IMR-90 (cell line): ENCODE data around the gene ITIH5. TPM values are rescaled to one million over a fixed set of nuclear protein-coding genes. Genes with fewer than 3 reads are reported as not detected.

Source experiments
- ATAC-seq: fragments of 200-7000 bp; cut with Tn5 transposase; 2 replicates; pipeline ENCODE4 v1.9.1; 2020; ENCODE audit warnings: low read depth, mild to moderate bottlenecking, moderate library complexity
- BruUV-seq: library from RNA; stranded (reverse); fragments of 400-500 nt; replicated peaks from 2 replicates; lab custom pipeline; 2021; lab: Mats Ljungman, UMichigan
- CTCF ChIA-PET: fragments of 300-600 bp; formaldehyde crosslinking; extraction: SDS; loops from one replicate; lab custom pipeline; 2021; ENCODE audit warnings: antibody characterized with exemption; lab: Yijun Ruan, JAX
- POLR2A ChIA-PET: fragments of 300-600 bp; sonication (Branson Sonifier 250); formaldehyde crosslinking; loops from one replicate; lab custom pipeline; 2022; ENCODE audit warnings: antibody characterized with exemption; ENCODE audit not compliant: unreplicated experiment; lab: Charles Lee
- DNase-seq: peaks from one replicate; pipeline ENCODE4 v3.0.0; 2013
- H2AFZ ChIP-seq: replicated peaks from 2 replicates; pipeline ENCODE3; 2013; ENCODE audit warnings: low read length, mild to moderate bottlenecking; ENCODE audit not compliant: poor library complexity
- H2AK5ac ChIP-seq: 2 replicates; pipeline ENCODE4 v1.6.1; 2013; ENCODE audit warnings: low read depth, low read length, inconsistent platforms
- H2AK9ac ChIP-seq: replicated peaks from 2 replicates; pipeline ENCODE3; 2013; ENCODE audit warnings: mild to moderate bottlenecking, low read depth, low read length, moderate library complexity; ENCODE audit not compliant: poor library complexity
- H2BK120ac ChIP-seq: 2 replicates; pipeline ENCODE4 v1.6.1; 2013; ENCODE audit warnings: low read depth, low read length, inconsistent platforms
- H2BK15ac ChIP-seq: 3 replicates; pipeline ENCODE4 v1.6.1; 2013; ENCODE audit warnings: low read depth, low read length, inconsistent platforms
- H2BK20ac ChIP-seq: 2 replicates; pipeline ENCODE4 v1.6.1; 2013; ENCODE audit warnings: low read depth, mild to moderate bottlenecking, inconsistent platforms, low read length, moderate library complexity
- H2BK5ac ChIP-seq: 2 replicates; pipeline ENCODE4 v1.6.1; 2013; ENCODE audit warnings: mild to moderate bottlenecking, low read depth, low read length, inconsistent platforms; ENCODE audit not compliant: poor library complexity, severe bottlenecking
- H3K14ac ChIP-seq: replicated peaks from 2 replicates; pipeline ENCODE4 v1.6.1; 2013; ENCODE audit warnings: low read depth, low read length, inconsistent platforms
- H3K18ac ChIP-seq: 2 replicates; pipeline ENCODE4 v1.6.1; 2013; ENCODE audit warnings: low read depth, low read length, control low read depth
- H3K23ac ChIP-seq: 2 replicates; pipeline ENCODE4 v1.6.1; 2013; ENCODE audit warnings: low read depth, low read length, inconsistent platforms
- H3K27ac ChIP-seq: 2 replicates; pipeline ENCODE4 v1.5.1; 2013; ENCODE audit warnings: mild to moderate bottlenecking, control low read depth, low read length; ENCODE audit not compliant: insufficient read depth
- H3K27me3 ChIP-seq: 2 replicates; pipeline ENCODE4 v1.6.1; 2013; ENCODE audit warnings: low read length; ENCODE audit not compliant: control insufficient read depth, insufficient read depth
- H3K36me3 ChIP-seq: 2 replicates; pipeline ENCODE4 v1.6.1; 2013; ENCODE audit warnings: low read length, mixed read lengths; ENCODE audit not compliant: control insufficient read depth, insufficient read depth
- H3K4ac ChIP-seq: 2 replicates; pipeline ENCODE4 v1.6.1; 2013; ENCODE audit warnings: low read depth, low read length, inconsistent platforms
- H3K4me1 ChIP-seq: 2 replicates; pipeline ENCODE4 v1.6.1; 2013; ENCODE audit warnings: low read length, mixed read lengths; ENCODE audit not compliant: control insufficient read depth, insufficient read depth
- H3K4me2 ChIP-seq: 2 replicates; pipeline ENCODE4 v1.6.1; 2013; ENCODE audit warnings: low read depth, mild to moderate bottlenecking, control low read depth, low read length, moderate library complexity
- H3K4me3 ChIP-seq: 2 replicates; pipeline ENCODE4 v1.5.1; 2013; ENCODE audit warnings: low read depth, mild to moderate bottlenecking, control low read depth, low read length, moderate library complexity; ENCODE audit not compliant: insufficient read depth
- H3K56ac ChIP-seq: 2 replicates; pipeline ENCODE4 v1.6.1; 2013; ENCODE audit warnings: low read length, inconsistent platforms; ENCODE audit not compliant: insufficient read depth; ENCODE audit errors: extremely low read depth
- H3K79me1 ChIP-seq, 2 experiments: 2 replicates each; pipeline ENCODE4 v1.6.1; 2013; ENCODE audit warnings: low read length in 2 of 2, inconsistent platforms in 1 of 2, low read depth in 1 of 2
- H3K9ac ChIP-seq: 2 replicates; pipeline ENCODE4 v1.6.1; 2013; ENCODE audit warnings: low read depth, low read length, control low read depth
- H3K9me1 ChIP-seq: 2 replicates; pipeline ENCODE4 v1.6.1; 2013; ENCODE audit warnings: low read length, inconsistent platforms; ENCODE audit not compliant: insufficient read depth
- H3K9me3 ChIP-seq: 2 replicates; pipeline ENCODE4 v1.6.1; 2013; ENCODE audit warnings: low read length; ENCODE audit not compliant: control insufficient read depth, insufficient read depth
- H4K20me1 ChIP-seq: 2 replicates; pipeline ENCODE4 v1.6.1; 2013; ENCODE audit warnings: low read length, inconsistent platforms; ENCODE audit not compliant: insufficient read depth
- H4K5ac ChIP-seq: 2 replicates; pipeline ENCODE4 v1.6.1; 2013; ENCODE audit warnings: mild to moderate bottlenecking, low read depth, low read length, control low read depth
- H4K8ac ChIP-seq, 2 experiments: 2 replicates each; pipeline ENCODE4 v1.6.1; 2013; ENCODE audit warnings: low read depth in 2 of 2, low read length in 2 of 2, control low read depth in 1 of 2, inconsistent platforms in 1 of 2
- H4K91ac ChIP-seq: 2 replicates; pipeline ENCODE4 v1.6.1; 2013; ENCODE audit warnings: low read depth, low read length, inconsistent platforms; ENCODE audit not compliant: insufficient read depth
- RAD21 ChIP-seq: IDR thresholded peaks from 2 replicates; pipeline ENCODE4 v1.6.1; 2012; ENCODE audit warnings: low read length, improper control_type of control experiment
- RCOR1 ChIP-seq: IDR thresholded peaks from 2 replicates; pipeline ENCODE4 v1.6.1; 2012; ENCODE audit warnings: mild to moderate bottlenecking, low read length, improper control_type of control experiment; ENCODE audit not compliant: insufficient replicate concordance
- WGBS, 2 experiments: methylation state at CpG; one replicate each; pipeline versions ENCODE4 v1.1.5 to v1.1.7; 2013; ENCODE audit warnings: missing lambda C conversion rate in 2 of 2; ENCODE audit not compliant: insufficient read length in 1 of 2; ENCODE audit errors: extremely low coverage in 2 of 2; 5-methylcytosine and 5-hydroxymethylcytosine counted together
- dilution Hi-C: fragments of 300-500 bp; cut with HindIII; formaldehyde crosslinking; loops from one replicate; pipeline ENCODE4 v1.14.3; 2018; ENCODE audit warnings: low sequenced_read_pairs; ENCODE audit not compliant: unreplicated experiment
- in situ Hi-C: fragments of 300-500 bp; cut with MboI; formaldehyde crosslinking; loops from 3 replicates; pipeline ENCODE4 v1.14.3; 2019; ENCODE audit warnings: low sequenced_read_pairs, inconsistent platforms, mixed read lengths
- intact Hi-C: fragments of 100-400 bp; cut with micrococcal nuclease; formaldehyde crosslinking; loops from 2 replicates; pipeline ENCODE4 v1.10.0; 2022
- polyA plus RNA-seq, 3 experiments: library from polyadenylated mRNA; depleted of rRNA; stranded (reverse); fragments of >200 nt; gene quantifications; 2 replicates each; pipeline ENCODE4 v1.2.3, GENCODE V29; 2012; ENCODE audit warnings: low replicate concordance in 1 of 3
- total RNA-seq: library from RNA; depleted of rRNA; stranded (reverse); fragments of >200 nt; gene quantifications from 2 replicates; pipeline ENCODE4 v1.2.3, GENCODE V29; 2012

ITIH5 gene
- total and polyA plus RNA-seq, 2 of the 4 experiments (the other 2 are of a cell fraction): under 0.01 to 0.07 TPM

DNA sequence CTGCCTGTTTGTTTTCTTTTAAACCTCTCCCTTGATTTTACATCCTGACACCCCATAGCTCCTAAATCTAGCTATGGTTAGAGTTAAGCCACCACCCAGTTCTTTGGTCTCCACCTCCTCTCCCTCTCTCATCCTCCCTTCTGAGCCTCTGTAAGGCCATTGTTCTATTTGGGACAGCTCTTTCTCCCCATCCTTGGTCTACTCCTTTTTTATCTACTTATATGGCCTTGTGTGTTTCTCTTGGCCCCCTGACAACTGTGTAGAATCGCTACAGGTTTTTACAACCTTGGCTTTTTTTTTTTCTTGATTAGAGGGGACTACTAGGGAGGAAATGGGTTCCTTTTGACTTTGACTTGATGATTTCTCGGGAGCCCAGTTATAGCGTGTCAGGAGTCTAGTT, 3.4 kb upstream of the ITIH5 start:
- H2AK5ac ChIP-seq: no peak overlapping the region
- no peak for DNase-seq
- H3K4me2 ChIP-seq: no peak overlapping the region
- intact Hi-C loops: no loop called here
- dilution Hi-C loops: no loop called here
- TF ChIP-seq RAD21 (no peak), RCOR1 (no peak)
- no peak overlapping the region for H3K56ac ChIP-seq
- ChIA-PET CTCF (no interaction called here), POLR2A (no interaction called here)
- peaks cover 25% of the 10 kb centered on the region for H3K27me3 ChIP-seq
- no peak overlapping the region for H3K4me3 ChIP-seq
- H2AK9ac ChIP-seq: no peak overlapping the region
- H3K23ac ChIP-seq: no peak overlapping the region
- H2BK20ac ChIP-seq: no peak overlapping the region
- H3K36me3 ChIP-seq: no peaks in the 10 kb centered on the region
- no peaks in the 10 kb centered on the region for H3K9me1 ChIP-seq
- no peak overlapping the region for H3K4ac ChIP-seq
- no peaks in the 10 kb centered on the region for H4K20me1 ChIP-seq
- WGBS, 2 experiments: no CpG with 5 or more reads among the region's 3 CpGs
- H3K14ac ChIP-seq: no peak overlapping the region
- no peaks in the 10 kb centered on the region for H3K9me3 ChIP-seq
- no TSS peak for BruUV-seq
- no peak overlapping the region for H2AFZ ChIP-seq
- no peak overlapping the region for H2BK120ac ChIP-seq
- H2BK15ac ChIP-seq: no peak overlapping the region
- H4K8ac ChIP-seq: no peak overlapping the region
- no peak overlapping the region for H3K9ac ChIP-seq
- ATAC-seq: no peak
- H3K18ac ChIP-seq: no peak overlapping the region
- no peaks in the 10 kb centered on the region for H3K79me1 ChIP-seq
- H2BK5ac ChIP-seq: no peak overlapping the region
- H3K4me1 ChIP-seq: no peaks in the 10 kb centered on the region; the same call in 1 of the 2 replicates
- H3K27ac ChIP-seq: no peak overlapping the region
- in situ Hi-C loops: no loop called here
- H4K5ac ChIP-seq: no peak overlapping the region
- H4K91ac ChIP-seq: no peak overlapping the region
